ENCODE data around the gene EAF1. TPM values are rescaled to one million over a fixed set of nuclear protein-coding genes. Genes with fewer than 3 reads are reported as not detected.
"Not testable (repeated sequence)": the region's sequence is repeated elsewhere in the genome, so short reads cannot be mapped to it uniquely, and the experiment has no call there.

Gene EAF1
- total and polyA plus RNA-seq, 2 experiments from 2014 or later = 7.2 to 16.9 TPM

DNA sequence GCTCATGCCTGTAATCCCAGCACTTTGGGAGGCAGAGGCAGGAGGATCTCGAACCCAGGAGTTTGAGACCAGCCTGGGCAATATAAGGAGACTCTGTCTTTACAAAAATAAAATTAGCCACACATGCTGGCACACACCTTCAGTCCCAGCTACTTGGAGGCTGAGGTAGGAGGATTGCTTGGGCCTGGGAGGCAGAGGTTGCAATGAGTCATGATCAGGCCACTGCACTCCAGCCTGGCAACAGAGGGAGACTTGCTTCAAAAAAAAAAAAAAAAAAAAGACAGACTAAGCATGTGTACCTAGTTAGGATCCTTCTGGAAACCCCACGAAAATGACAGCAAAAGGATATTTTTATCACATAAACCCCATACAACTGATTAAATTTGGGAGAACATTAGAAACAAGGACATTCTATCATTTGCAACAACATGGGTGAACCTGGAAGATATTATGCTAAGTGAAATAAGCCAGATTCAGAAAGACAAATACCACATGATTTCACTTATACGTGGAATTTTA, 44.9 kb upstream of the EAF1 start:
- H4K20me1 ChIP-seq (ENCODE audit: insufficient read depth) = no peaks in the 10 kb centered on the region
- H2AFZ ChIP-seq = no peak overlapping the region
- no peak for TF ChIP-seq EZH2 (IDR thresholded peaks at IDR 0.05; ENCODE audit: insufficient read depth, poor library complexity, severe bottlenecking)
- no peak for TF ChIP-seq EZH2phosphoT487 (IDR thresholded peaks at IDR 0.05; ENCODE audit: insufficient read depth, low read depth)
- no peak overlapping the region for H3K4me3 ChIP-seq
- H3K9me3 ChIP-seq (ENCODE audit: low read depth) = no peaks in the 10 kb centered on the region
- no peak overlapping the region for H3K27ac ChIP-seq
- H3K9ac ChIP-seq = no peak overlapping the region
- H3K79me2 ChIP-seq (ENCODE audit: insufficient read depth) = no peaks in the 10 kb centered on the region
- WGBS, 2 experiments (ENCODE audit: low coverage in 1 of 2, low lambda C conversion rate in 2 of 2, missing lambda C conversion rate in 2 of 2) = 26 to 38% methylated on average over 3 of the region's 3 CpGs
- H3K27me3 ChIP-seq (replicated peaks; ENCODE audit: insufficient read depth) = no peaks in the 10 kb centered on the region
- in situ Hi-C loops (cut with MboI) = loop anchor here (10.0 kb wide), 1 partner anchor 118 kb away; no protein-coding TSS in a partner anchor
- H3K9me2 ChIP-seq (ENCODE audit: insufficient read depth) = no peaks in the 10 kb centered on the region
- H3K36me3 ChIP-seq (ENCODE audit: low read depth) = no peaks in the 10 kb centered on the region
- H3K4me2 ChIP-seq (ENCODE audit: unreplicated experiment) = no peak overlapping the region
- H3F3A ChIP-seq (ENCODE audit: insufficient read depth) = 0 out of 2 replicates have a peak, but pooled peaks cover 7% of the 10 kb centered on the region
- H3K4me1 ChIP-seq (ENCODE audit: insufficient read depth) = peaks cover 22% of the 10 kb centered on the region
- no peak for DNase-seq

DNA sequence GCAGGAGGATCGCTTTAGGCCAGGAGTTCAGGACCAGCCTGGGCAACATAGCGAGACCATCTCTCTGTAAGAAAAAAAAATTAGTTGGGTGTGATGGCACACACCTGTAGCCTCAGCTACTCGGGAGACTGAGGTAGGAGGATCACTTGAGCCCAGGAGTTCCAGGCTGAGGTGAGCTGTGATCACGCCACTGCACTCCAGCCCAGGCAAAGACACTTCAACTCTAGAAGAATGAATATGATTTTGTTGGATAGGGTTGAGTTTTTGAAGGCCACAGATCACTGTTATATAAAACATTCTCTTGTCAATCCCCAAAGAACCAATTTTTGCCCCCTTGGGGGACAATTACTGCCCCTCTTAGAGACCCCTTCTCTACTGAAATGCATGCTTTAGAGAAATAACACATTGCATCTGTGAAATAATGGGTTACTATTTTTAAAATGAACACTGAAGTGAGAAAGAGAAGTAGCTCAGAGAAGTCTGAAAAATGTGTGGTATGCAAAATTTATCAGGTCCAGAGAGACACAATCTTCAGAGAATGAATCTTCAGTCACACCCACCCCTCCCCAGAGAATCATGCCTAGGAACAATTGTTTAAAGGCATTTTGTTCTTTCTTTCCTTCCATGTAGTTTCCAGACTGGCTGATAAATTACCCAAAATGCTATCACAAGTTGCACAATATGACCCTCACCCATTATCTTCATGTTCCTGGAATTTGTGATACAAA, 42.7 kb upstream of the EAF1 start:
- H3K79me2 ChIP-seq (ENCODE audit: insufficient read depth) = no peaks in the 10 kb centered on the region
- no peak overlapping the region for H3K4me3 ChIP-seq
- no peaks in the 10 kb centered on the region for H3K27me3 ChIP-seq (replicated peaks; ENCODE audit: insufficient read depth)
- TF ChIP-seq EZH2phosphoT487 (IDR thresholded peaks at IDR 0.05; ENCODE audit: insufficient read depth, low read depth) (no peak), EZH2 (IDR thresholded peaks at IDR 0.05; ENCODE audit: insufficient read depth, poor library complexity, severe bottlenecking) (no peak)
- H4K20me1 ChIP-seq (ENCODE audit: insufficient read depth) = no peaks in the 10 kb centered on the region
- H3K9me2 ChIP-seq (ENCODE audit: insufficient read depth) = no peaks in the 10 kb centered on the region
- no peaks in the 10 kb centered on the region for H3K36me3 ChIP-seq (ENCODE audit: low read depth)
- H3K9ac ChIP-seq = no peak overlapping the region
- no peaks in the 10 kb centered on the region for H3K9me3 ChIP-seq (ENCODE audit: low read depth)
- H3K27ac ChIP-seq = no peak overlapping the region
- in situ Hi-C loops (cut with MboI) = loop anchor here (10.0 kb wide), 1 partner anchor 120 kb away; no protein-coding TSS in a partner anchor
- WGBS, 2 experiments (ENCODE audit: low coverage in 1 of 2, low lambda C conversion rate in 2 of 2, missing lambda C conversion rate in 2 of 2) = 62 to 70% methylated on average over 4 of the region's 4 CpGs
- H2AFZ ChIP-seq = no peak overlapping the region
- DNase-seq = peak; percentile 34
- H3K4me2 ChIP-seq (ENCODE audit: unreplicated experiment) = peak overlapping the region; percentile 34
- 0 out of 2 replicates have a peak, but pooled peaks cover 7% of the 10 kb centered on the region for H3F3A ChIP-seq (ENCODE audit: insufficient read depth)
- peaks cover 26% of the 10 kb centered on the region for H3K4me1 ChIP-seq (ENCODE audit: insufficient read depth)

DNA sequence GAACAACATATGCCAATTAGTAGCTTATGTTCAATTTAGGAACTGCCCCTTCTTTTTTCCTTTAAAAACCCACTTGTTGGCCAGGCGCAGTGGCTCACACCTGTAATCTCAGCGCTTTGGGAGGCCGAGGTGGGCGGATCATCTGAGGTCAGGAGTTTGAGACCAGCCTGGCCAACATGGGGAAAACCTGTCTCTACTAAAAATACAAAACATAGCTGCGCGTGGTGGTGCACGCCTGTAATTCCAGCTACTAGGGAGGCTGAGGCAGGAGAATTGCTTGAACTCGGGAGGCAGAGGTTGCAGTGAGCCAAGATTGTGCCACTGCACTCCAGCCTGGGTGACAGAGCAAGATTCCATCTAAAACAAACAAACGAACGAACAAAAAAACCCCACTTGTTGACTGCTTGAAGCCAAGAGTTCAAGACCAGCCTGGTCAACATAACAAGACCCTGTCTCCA, 42.1 kb upstream of the EAF1 start:
- H3K4me3 ChIP-seq; DNase-seq; H3K9ac ChIP-seq; H3K9me3 ChIP-seq (ENCODE audit: low read depth); H3K9me2 ChIP-seq (ENCODE audit: insufficient read depth); H2AFZ ChIP-seq; H3K27ac ChIP-seq; H3K36me3 ChIP-seq (ENCODE audit: low read depth); H3K79me2 ChIP-seq (ENCODE audit: insufficient read depth); H4K20me1 ChIP-seq (ENCODE audit: insufficient read depth); H3F3A ChIP-seq (ENCODE audit: insufficient read depth); H3K27me3 ChIP-seq (replicated peaks; ENCODE audit: insufficient read depth): not testable (repeated sequence)
- H3K4me1 ChIP-seq (ENCODE audit: insufficient read depth) = peaks cover 26% of the 10 kb centered on the region
- in situ Hi-C loops (cut with MboI) = loop anchor here (10.0 kb wide), 1 partner anchor 120 kb away; no protein-coding TSS in a partner anchor
- WGBS, 2 experiments (ENCODE audit: low coverage in 1 of 2, low lambda C conversion rate in 2 of 2, missing lambda C conversion rate in 2 of 2) = 80 to 85% methylated on average over 10 of the region's 10 CpGs
- H3K4me2 ChIP-seq (ENCODE audit: unreplicated experiment) = peak overlapping the region; percentile 34

DNA sequence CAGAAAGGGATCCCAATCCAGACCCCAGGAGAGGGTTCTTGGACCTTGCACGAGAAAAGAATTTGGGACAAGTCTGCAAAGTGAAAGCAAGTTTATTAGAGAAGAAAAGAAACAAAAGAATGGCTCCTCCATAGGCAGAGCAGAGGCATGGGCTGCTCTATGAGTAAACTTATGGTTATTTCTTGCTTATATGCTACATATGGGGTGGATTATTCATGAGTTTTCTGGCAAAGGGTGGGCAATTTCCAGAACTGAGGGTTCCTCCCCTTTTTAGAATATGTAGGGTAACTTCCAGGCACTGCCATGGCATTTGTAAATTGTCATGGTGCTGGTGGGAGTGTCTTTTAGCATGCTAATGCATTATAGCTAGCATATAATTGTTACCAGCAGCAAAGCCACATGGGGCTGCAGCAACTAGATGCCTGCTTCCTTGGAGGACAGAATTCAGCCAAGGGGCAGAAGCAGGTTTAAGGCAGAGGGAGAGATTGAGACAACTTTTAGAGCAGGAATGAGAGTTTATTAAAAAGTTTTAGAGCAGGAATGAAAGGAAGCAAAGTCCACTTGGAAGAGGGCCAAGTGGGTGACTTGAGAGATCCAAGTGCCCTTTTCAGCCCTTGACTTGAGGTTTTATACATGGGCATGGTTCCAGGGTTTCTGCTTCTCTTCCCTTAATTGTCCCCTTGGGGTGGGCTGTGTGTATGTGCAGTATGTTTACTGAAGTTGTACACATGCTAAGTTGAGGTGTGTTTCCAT, 41.3 kb upstream of the EAF1 start:
- Histone ChIP-seq H4K20me1 (ENCODE audit: insufficient read depth) (no peaks in the 10 kb centered on the region), H3K9ac (no peak overlapping the region), H3K4me2 (ENCODE audit: unreplicated experiment) (no peak overlapping the region), H3K27ac (no peak overlapping the region), H3K9me3 (ENCODE audit: low read depth) (no peaks in the 10 kb centered on the region), H3K79me2 (ENCODE audit: insufficient read depth) (no peaks in the 10 kb centered on the region), H3F3A (ENCODE audit: insufficient read depth) (0 out of 2 replicates have a peak, but pooled peaks cover 7% of the 10 kb centered on the region), H3K9me2 (ENCODE audit: insufficient read depth) (no peaks in the 10 kb centered on the region), H3K36me3 (ENCODE audit: low read depth) (no peaks in the 10 kb centered on the region), H3K27me3 (replicated peaks; ENCODE audit: insufficient read depth) (no peaks in the 10 kb centered on the region), H3K4me1 (ENCODE audit: insufficient read depth) (peaks cover 26% of the 10 kb centered on the region), H3K4me3 (no peak overlapping the region), H2AFZ (no peak overlapping the region)
- no peak for DNase-seq
- TF ChIP-seq EZH2phosphoT487 (IDR thresholded peaks at IDR 0.05; ENCODE audit: insufficient read depth, low read depth) = no peak
- TF ChIP-seq EZH2 (IDR thresholded peaks at IDR 0.05; ENCODE audit: insufficient read depth, poor library complexity, severe bottlenecking) = no peak
- 83 to 85% methylated on average over 1 of the region's 1 CpG for WGBS, 2 experiments (ENCODE audit: low coverage in 1 of 2, low lambda C conversion rate in 2 of 2, missing lambda C conversion rate in 2 of 2)
- in situ Hi-C loops (cut with MboI) = loop anchor here (10.0 kb wide), 1 partner anchor 121 kb away; no protein-coding TSS in a partner anchor

DNA sequence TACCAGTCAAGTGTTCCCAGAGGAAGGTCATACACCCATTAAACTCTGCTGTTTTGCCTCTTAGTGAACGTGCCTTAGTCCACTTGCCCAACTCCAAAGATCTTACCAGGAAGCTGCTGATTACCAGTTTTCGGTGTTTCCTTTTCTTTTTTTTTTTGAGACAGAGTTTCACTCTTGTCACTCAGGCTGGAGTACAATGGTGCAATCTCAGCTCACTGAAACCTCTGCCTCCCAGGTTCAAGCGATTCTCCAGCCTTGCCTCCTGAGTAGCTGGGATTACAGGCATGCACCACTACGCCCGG, 40.8 kb upstream of the EAF1 start:
- H4K20me1 ChIP-seq (ENCODE audit: insufficient read depth); DNase-seq; H3K36me3 ChIP-seq (ENCODE audit: low read depth); H3K27me3 ChIP-seq (replicated peaks; ENCODE audit: insufficient read depth); H3F3A ChIP-seq (ENCODE audit: insufficient read depth); H3K9me2 ChIP-seq (ENCODE audit: insufficient read depth); H3K9ac ChIP-seq; H3K79me2 ChIP-seq (ENCODE audit: insufficient read depth); H3K4me2 ChIP-seq (ENCODE audit: unreplicated experiment); H2AFZ ChIP-seq; H3K4me3 ChIP-seq; H3K27ac ChIP-seq; H3K9me3 ChIP-seq (ENCODE audit: low read depth): not testable (repeated sequence)
- in situ Hi-C loops (cut with MboI) = loop anchor here (10.0 kb wide), 1 partner anchor 122 kb away; no protein-coding TSS in a partner anchor
- WGBS, 2 experiments (ENCODE audit: low coverage in 1 of 2, low lambda C conversion rate in 2 of 2, missing lambda C conversion rate in 2 of 2) = 88 to 91% methylated on average over 5 of the region's 5 CpGs
- peaks cover 26% of the 10 kb centered on the region for H3K4me1 ChIP-seq (ENCODE audit: insufficient read depth)

Measured in GM23248 (cell line).